Measurements from ENCODE around the gene GALNT14.

Gene GALNT14

DNA sequence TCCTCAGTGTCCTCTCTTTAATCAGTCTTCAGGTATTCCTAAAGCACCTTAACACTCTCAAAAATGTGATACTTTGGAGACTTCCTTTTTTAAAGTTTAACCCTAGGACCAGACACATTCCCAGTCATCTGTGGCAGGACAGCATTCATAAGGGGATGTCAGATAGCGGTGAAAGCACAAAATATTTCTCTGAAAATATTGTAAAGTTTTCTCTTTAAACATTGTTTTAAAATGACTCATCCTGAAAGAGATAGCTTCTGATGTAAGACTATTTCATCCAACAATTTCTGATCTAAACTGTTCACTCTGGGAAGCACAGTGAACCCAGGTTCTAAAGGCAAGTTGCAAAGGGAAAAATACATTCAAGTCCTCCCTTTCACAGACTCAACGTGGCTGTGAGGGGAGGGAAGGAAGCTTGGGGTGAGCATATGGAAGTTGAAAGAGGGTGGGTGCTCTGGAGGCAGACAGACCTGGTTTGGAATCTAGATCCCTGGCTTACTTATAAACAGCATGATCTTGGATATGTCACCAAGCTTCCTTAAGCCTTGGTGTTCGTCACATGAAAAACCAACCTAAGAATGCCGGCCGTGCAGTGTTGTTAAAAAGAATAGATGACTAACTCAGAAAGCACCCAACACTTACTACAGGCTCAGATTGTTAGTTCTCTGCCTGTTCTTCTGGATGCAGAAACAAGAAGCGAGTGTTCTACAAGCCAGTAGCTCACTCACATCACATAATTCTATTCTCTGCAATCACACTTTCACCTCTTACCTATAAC lies 12.1 kb downstream of the GALNT14 start:
- H3K9me3 Mint-ChIP-seq, result no peaks in the 10 kb centered on the region
- no peaks in the 10 kb centered on the region for H3K27me3 Mint-ChIP-seq
- H3K36me3 Mint-ChIP-seq (ENCODE audit: low read depth), result no peaks in the 10 kb centered on the region
- H3K4me1 Mint-ChIP-seq (ENCODE audit: low read depth), result no peaks in the 10 kb centered on the region
- intact Hi-C loops (cut with micrococcal nuclease), result no loop called here
- no peak overlapping the region for H3K27ac Mint-ChIP-seq
- H3K4me3 Mint-ChIP-seq, result no peak overlapping the region

DNA sequence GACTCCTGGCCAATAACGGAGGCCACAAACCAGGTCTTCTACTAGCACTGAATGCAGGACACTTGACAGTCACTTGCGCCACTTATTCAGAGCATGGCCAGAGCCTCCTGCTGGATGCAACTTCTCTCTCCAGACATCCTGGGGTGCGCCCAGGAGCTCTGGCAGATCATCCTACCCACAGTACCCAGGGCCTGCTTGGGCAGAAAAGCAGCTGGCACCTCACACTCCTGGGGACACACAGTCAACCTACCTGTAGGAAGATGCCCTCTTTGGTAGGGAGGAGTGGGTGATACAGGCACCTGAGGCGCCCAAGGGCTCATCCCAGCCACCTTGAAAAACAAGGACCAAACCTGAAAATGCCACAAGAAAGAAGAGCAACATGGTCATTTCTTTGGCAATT lies 13.3 kb downstream of the GALNT14 start:
- H3K9me3 Mint-ChIP-seq, result no peaks in the 10 kb centered on the region
- no peak overlapping the region for H3K4me3 Mint-ChIP-seq
- intact Hi-C loops (cut with micrococcal nuclease), result no loop called here
- no peak overlapping the region for H3K27ac Mint-ChIP-seq
- no peaks in the 10 kb centered on the region for H3K4me1 Mint-ChIP-seq (ENCODE audit: low read depth)
- H3K27me3 Mint-ChIP-seq, result no peaks in the 10 kb centered on the region
- no peaks in the 10 kb centered on the region for H3K36me3 Mint-ChIP-seq (ENCODE audit: low read depth)

DNA sequence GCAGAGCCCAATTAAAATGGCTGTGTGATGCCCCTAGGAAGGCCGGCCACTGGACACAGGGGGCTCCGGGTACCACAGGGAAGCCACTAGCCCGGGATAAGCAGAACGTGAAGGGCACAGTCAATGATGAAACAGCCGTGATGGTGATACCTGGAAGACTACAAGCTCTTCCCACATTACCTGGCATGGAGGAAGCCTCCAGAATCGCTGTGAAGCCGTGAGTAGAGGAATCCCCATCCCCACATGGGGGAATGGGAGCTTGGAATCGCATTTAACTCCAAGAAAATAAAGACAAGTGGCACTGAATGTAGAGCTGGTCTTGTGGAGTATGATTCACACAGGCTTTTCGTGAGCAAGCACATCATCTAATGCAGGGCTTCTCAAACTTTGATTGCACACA lies 16.1 kb downstream of the GALNT14 start:
- intact Hi-C loops (cut with micrococcal nuclease), result no loop called here
- Mint-ChIP-seq H3K9me3 (no peaks in the 10 kb centered on the region), H3K27me3 (no peaks in the 10 kb centered on the region), H3K27ac (no peak overlapping the region), H3K4me3 (no peak overlapping the region), H3K4me1 (ENCODE audit: low read depth) (no peaks in the 10 kb centered on the region), H3K36me3 (ENCODE audit: low read depth) (no peaks in the 10 kb centered on the region)

GRCh38 chr2:31113765-31114164 lies 24.5 kb downstream of the GALNT14 start:
- no peaks in the 10 kb centered on the region for H3K27me3 Mint-ChIP-seq
- intact Hi-C loops (cut with micrococcal nuclease), result no loop called here
- no peaks in the 10 kb centered on the region for H3K4me1 Mint-ChIP-seq (ENCODE audit: low read depth)
- no peak overlapping the region for H3K27ac Mint-ChIP-seq
- H3K36me3 Mint-ChIP-seq (ENCODE audit: low read depth), result no peaks in the 10 kb centered on the region
- H3K9me3 Mint-ChIP-seq, result no peaks in the 10 kb centered on the region
- H3K4me3 Mint-ChIP-seq, result no peak overlapping the region

- H3K9me3 Mint-ChIP-seq, result no peaks in the 10 kb centered on the region
- H3K36me3 Mint-ChIP-seq (ENCODE audit: low read depth), result no peaks in the 10 kb centered on the region
- no peak overlapping the region for H3K27ac Mint-ChIP-seq
- H3K4me3 Mint-ChIP-seq, result no peak overlapping the region
- intact Hi-C loops (cut with micrococcal nuclease), result no loop called here
- H3K27me3 Mint-ChIP-seq, result no peaks in the 10 kb centered on the region
- no peaks in the 10 kb centered on the region for H3K4me1 Mint-ChIP-seq (ENCODE audit: low read depth)
These were observed 25.7 kb downstream of the GALNT14 start for GRCh38 chr2:31112544-31112943.

DNA sequence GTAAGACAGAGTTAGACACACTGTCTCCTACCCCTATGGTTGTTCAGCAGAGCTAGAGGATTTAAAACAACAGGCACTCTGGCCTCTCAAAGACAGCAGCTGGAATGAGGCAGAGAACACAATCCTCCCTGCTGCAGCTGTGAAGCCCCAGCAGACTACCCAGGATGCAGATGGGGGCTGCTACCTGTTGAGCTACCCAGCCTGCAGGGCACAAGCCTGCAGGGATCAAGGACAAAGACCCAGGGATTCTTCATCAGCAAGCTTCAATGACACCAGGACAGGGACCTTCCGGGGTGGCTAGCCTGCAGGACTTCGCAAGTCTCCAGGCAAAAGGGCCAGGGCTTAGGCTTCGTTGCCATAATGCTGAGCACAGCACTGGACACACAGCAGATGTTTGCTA lies 27.2 kb downstream of the GALNT14 start:
- no peaks in the 10 kb centered on the region for H3K9me3 Mint-ChIP-seq
- no peak overlapping the region for H3K27ac Mint-ChIP-seq
- no peak overlapping the region for H3K4me3 Mint-ChIP-seq
- H3K36me3 Mint-ChIP-seq (ENCODE audit: low read depth), result no peaks in the 10 kb centered on the region
- H3K27me3 Mint-ChIP-seq, result no peaks in the 10 kb centered on the region
- no peaks in the 10 kb centered on the region for H3K4me1 Mint-ChIP-seq (ENCODE audit: low read depth)
- intact Hi-C loops (cut with micrococcal nuclease), result no loop called here

GRCh38 chr2:31110431-31110830 lies 27.8 kb downstream of the GALNT14 start:
- H3K36me3 Mint-ChIP-seq (ENCODE audit: low read depth), result no peaks in the 10 kb centered on the region
- intact Hi-C loops (cut with micrococcal nuclease), result no loop called here

GRCh38 chr2:31109633-31110192 lies 28.5 kb downstream of the GALNT14 start:
- Mint-ChIP-seq H3K9me3 (no peaks in the 10 kb centered on the region), H3K36me3 (ENCODE audit: low read depth) (no peaks in the 10 kb centered on the region), H3K27me3 (no peaks in the 10 kb centered on the region), H3K4me1 (ENCODE audit: low read depth) (no peaks in the 10 kb centered on the region), H3K27ac (no peak overlapping the region), H3K4me3 (no peak overlapping the region)
- intact Hi-C loops (cut with micrococcal nuclease), result no loop called here

More at GRCh38 chr2:31110431-31110830, 27.8 kb downstream of the GALNT14 start:
- H3K9me3 Mint-ChIP-seq, result no peaks in the 10 kb centered on the region
- no peaks in the 10 kb centered on the region for H3K4me1 Mint-ChIP-seq (ENCODE audit: low read depth)
- H3K27ac Mint-ChIP-seq, result no peak overlapping the region
- no peak overlapping the region for H3K4me3 Mint-ChIP-seq
- H3K27me3 Mint-ChIP-seq, result no peaks in the 10 kb centered on the region

DNA sequence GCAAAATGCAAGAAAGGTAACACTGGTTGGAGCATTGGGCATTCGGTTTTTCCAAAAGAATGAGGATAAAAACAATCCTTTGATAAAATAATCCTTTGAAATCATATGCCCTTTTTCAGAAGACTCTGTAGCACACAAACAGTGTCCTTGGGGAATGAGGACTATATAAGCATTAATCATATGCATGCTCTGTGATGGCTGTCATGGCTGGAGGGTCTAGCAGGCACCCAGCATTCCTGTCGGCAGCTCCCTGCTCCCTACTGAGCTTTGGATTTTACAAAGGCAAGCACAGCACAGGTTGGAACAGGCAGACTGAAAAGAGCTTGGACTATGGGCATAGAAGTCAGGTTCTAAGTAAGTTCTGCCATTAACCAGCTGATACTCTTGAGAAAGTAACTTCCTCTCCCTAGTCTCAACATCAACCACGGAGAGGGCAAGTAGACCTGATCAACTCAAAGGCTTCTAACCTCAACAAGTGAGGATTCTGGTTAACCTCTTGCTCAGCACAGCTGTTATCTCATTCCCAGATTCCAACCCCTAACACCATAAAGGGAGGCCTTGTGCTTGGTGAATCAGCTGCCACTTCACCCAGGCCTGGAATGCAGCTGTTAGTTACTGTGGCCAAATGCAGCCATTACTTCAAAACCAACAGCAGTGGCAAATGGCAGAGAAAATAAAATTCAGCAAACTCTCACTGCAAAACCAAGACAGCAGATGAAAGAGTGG lies 29.5 kb downstream of the GALNT14 start:
- no peaks in the 10 kb centered on the region for H3K4me1 Mint-ChIP-seq (ENCODE audit: low read depth)
- H3K27me3 Mint-ChIP-seq, result no peaks in the 10 kb centered on the region
- H3K4me3 Mint-ChIP-seq, result no peak overlapping the region
- no peaks in the 10 kb centered on the region for H3K36me3 Mint-ChIP-seq (ENCODE audit: low read depth)
- H3K27ac Mint-ChIP-seq, result no peak overlapping the region
- intact Hi-C loops (cut with micrococcal nuclease), result no loop called here
- no peaks in the 10 kb centered on the region for H3K9me3 Mint-ChIP-seq

DNA sequence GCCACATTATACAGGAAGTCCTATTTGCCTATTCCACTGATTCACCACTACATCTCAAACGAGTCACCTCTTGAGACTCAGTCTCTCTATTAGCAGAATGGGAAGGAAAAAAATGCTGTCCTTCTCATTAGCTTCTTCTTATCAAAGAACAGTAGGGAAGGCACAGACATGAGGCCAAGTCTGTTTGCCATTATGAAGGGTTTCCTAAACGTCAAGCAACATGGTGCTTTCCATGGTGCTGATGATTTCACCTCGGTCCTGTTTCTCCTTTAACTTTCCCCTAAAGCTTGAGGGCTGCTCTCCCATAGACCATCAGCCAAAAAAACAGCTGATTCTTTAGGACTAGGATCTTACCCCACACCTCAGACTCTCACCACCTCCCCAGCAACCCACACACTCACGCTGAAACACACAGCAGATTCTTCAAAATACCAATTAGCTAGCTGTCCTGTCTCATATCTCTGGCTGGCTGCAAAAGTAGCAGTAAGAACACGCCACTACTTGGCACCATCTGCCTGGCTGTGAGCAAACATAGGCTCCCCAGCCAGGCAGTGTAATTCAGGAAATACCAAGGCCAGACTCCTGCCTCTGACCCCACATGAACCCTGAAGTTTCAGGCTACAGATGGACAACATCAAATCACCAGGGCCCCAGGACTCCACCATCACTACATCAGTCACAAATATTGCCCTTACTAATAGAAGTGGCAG lies 30.5 kb downstream of the GALNT14 start:
- Mint-ChIP-seq H3K27me3 (no peaks in the 10 kb centered on the region), H3K4me1 (ENCODE audit: low read depth) (no peaks in the 10 kb centered on the region), H3K27ac (no peak overlapping the region), H3K4me3 (no peak overlapping the region), H3K36me3 (ENCODE audit: low read depth) (no peaks in the 10 kb centered on the region), H3K9me3 (no peaks in the 10 kb centered on the region)
- intact Hi-C loops (cut with micrococcal nuclease), result no loop called here

- Mint-ChIP-seq H3K4me3 (no peak overlapping the region), H3K9me3 (peaks cover 11% of the 10 kb centered on the region), H3K27me3 (no peaks in the 10 kb centered on the region), H3K27ac (no peak overlapping the region), H3K36me3 (ENCODE audit: low read depth) (no peaks in the 10 kb centered on the region), H3K4me1 (ENCODE audit: low read depth) (no peaks in the 10 kb centered on the region)
- intact Hi-C loops (cut with micrococcal nuclease), result no loop called here
These were observed 36.5 kb downstream of the GALNT14 start for GRCh38 chr2:31101701-31102100.

- H3K36me3 Mint-ChIP-seq (ENCODE audit: low read depth), result no peaks in the 10 kb centered on the region
- no peak overlapping the region for H3K4me3 Mint-ChIP-seq
- intact Hi-C loops (cut with micrococcal nuclease), result no loop called here
- no peak overlapping the region for H3K27ac Mint-ChIP-seq
- no peaks in the 10 kb centered on the region for H3K27me3 Mint-ChIP-seq
- H3K9me3 Mint-ChIP-seq, result peaks cover 11% of the 10 kb centered on the region
- H3K4me1 Mint-ChIP-seq (ENCODE audit: low read depth), result no peaks in the 10 kb centered on the region
These were observed 40.2 kb downstream of the GALNT14 start for GRCh38 chr2:31097962-31098613.

DNA sequence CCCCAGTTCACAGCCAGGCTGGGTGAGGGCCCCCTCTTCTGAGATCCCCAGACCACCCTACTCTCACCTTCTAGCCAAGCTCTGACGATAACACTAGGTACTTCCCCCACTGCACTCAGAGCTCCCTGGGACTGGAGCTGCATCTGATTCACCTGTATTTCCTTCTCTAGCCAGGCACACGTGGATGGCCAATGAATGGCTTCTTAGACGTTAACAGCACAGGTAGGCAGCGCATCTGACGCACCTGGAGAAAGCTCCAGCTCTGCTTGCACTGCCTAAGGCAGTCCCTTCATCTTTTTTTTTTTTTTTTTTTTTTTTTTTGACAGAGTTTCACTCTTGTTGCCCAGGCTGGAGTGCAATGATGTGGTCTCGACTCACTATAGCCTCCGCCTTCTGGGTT lies 48.1 kb downstream of the GALNT14 start:
- no peak overlapping the region for H3K27ac Mint-ChIP-seq

DNA sequence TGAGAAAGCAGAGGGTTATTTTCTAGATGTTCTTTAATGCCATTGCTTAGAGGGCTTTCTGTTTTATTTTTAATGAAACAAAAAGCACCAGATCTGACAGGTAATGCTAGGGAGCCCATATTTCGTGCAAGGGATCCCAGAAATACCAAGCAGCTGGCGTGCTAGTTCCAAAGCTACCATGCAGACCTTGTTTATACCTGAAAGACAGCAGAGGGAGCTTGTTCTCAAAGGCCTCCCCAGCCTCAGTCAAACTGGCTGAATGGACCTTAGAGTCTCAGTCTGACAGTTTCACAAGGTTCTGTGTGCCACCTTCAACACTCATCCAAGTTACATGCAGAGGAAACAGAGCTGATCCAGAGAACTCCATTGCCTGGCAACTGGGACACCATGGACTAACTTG lies 48.6 kb downstream of the GALNT14 start:
- no peaks in the 10 kb centered on the region for H3K4me1 Mint-ChIP-seq (ENCODE audit: low read depth)
- H3K9me3 Mint-ChIP-seq, result no peaks in the 10 kb centered on the region

More for the DNA sequence above, 48.1 kb downstream of the GALNT14 start:
- Mint-ChIP-seq H3K4me3 (no peak overlapping the region), H3K4me1 (ENCODE audit: low read depth) (no peaks in the 10 kb centered on the region), H3K36me3 (ENCODE audit: low read depth) (no peaks in the 10 kb centered on the region), H3K9me3 (no peaks in the 10 kb centered on the region), H3K27me3 (no peaks in the 10 kb centered on the region)
- intact Hi-C loops (cut with micrococcal nuclease), result no loop called here

More for the DNA sequence above, 48.6 kb downstream of the GALNT14 start:
- intact Hi-C loops (cut with micrococcal nuclease), result no loop called here
- Mint-ChIP-seq H3K4me3 (no peak overlapping the region), H3K27me3 (no peaks in the 10 kb centered on the region), H3K36me3 (ENCODE audit: low read depth) (no peaks in the 10 kb centered on the region), H3K27ac (no peak overlapping the region)

Measured in dendritic cell treated with granulocyte-macrophage colony-stimulating factor and Interleukin-4, amounts not matched to agents 40 ng/mL and 50 ng/mL, for 4 days (primary cell).